Activated naive CD4-positive, alpha-beta T cell treated with anti-CD3 and anti-CD28 coated beads, Interleukin-2, amount 50 U/mL, for 72 hours (primary cell): ENCODE data around the gene SETBP1. TPM values are rescaled to one million over a fixed set of nuclear protein-coding genes. Genes with fewer than 3 reads are reported as not detected.
"Not testable (repeated sequence)": the region's sequence is repeated elsewhere in the genome, so short reads cannot be mapped to it uniquely, and the experiment has no call there.

ENCODE experiments used
- ATAC-seq, 2 donors: fragments of 150-1000 bp; cut with Tn5 transposase; 2 replicates each; pipeline ENCODE4 v1.10.0; 2021; ENCODE audit warnings: mild to moderate bottlenecking in 2 of 2, moderate library complexity in 2 of 2
- DNase-seq, 2 donors: peaks; one replicate each; pipeline ENCODE4 v3.0.0; 2021 to 2022; ENCODE audit warnings: low spot score in 2 of 2
- H3K27ac Mint-ChIP-seq, 2 donors: one replicate each; pipeline ENCODE4 v1.8.0; 2022; ENCODE audit warnings: mild to moderate bottlenecking in 2 of 2, mixed read lengths in 2 of 2
- H3K36me3 Mint-ChIP-seq, 2 donors: one replicate each; pipeline ENCODE4 v1.8.0; 2022; ENCODE audit warnings: mixed read lengths in 2 of 2
- H3K9me3 Mint-ChIP-seq, 2 donors: one replicate each; pipeline ENCODE4 v1.8.0; 2022; ENCODE audit warnings: mixed read lengths in 2 of 2
- total RNA-seq, 2 donors: library from RNA; stranded (reverse); gene quantifications; one replicate each; pipeline ENCODE4 v1.2.3, GENCODE V29; 2022

SETBP1 gene
- total RNA-seq, 2 donors from 2014 or later, result 1.2 to 2.7 TPM

GRCh38 chr18:44799907-44800421, 119.3 kb downstream of the SETBP1 start:
- H3K9me3 Mint-ChIP-seq, result peaks cover 6 to 12% of the 10 kb centered on the region in 2 donors
- ATAC-seq, result peak in 1 of 2 donors; percentile 11
- H3K36me3 Mint-ChIP-seq, result peaks cover 10 to 13% of the 10 kb centered on the region in 2 donors
- no peak overlapping the region for H3K27ac Mint-ChIP-seq
- no peak for DNase-seq

GRCh38 chr18:44800766-44801165, 120.1 kb downstream of the SETBP1 start:
- Mint-ChIP-seq H3K36me3 (peaks cover 10 to 13% of the 10 kb centered on the region in 2 donors), H3K9me3 (peaks cover 6 to 12% of the 10 kb centered on the region in 2 donors)
- not testable (repeated sequence) for ATAC-seq, DNase-seq, H3K27ac Mint-ChIP-seq

- no peak overlapping the region for H3K27ac Mint-ChIP-seq
- ATAC-seq (no peak), DNase-seq (no peak)
- peaks cover 10 to 13% of the 10 kb centered on the region in 2 donors for H3K36me3 Mint-ChIP-seq
- H3K9me3 Mint-ChIP-seq, result peaks cover 6 to 12% of the 10 kb centered on the region in 2 donors
Observed at GRCh38 chr18:44801781-44802180, 121.1 kb downstream of the SETBP1 start.

DNA sequence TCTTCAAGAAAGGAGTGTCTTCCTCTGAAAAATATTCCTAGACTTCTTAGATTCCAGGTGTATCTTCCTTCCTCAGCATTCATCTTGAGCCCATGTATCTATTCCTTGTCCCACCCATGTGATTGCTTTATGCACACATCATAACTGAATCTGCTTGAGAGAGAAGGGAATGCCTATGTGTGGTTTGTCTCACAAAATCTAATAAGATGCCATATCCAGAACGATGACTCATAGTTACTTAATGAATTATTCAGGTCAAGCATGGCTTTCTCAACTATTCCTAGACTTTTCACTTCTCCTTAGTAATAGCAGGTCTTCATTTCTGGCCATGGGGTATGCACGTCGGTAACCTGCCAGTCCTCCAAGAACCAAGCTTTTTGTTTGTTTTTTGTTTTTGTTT, 121.8 kb downstream of the SETBP1 start:
- Mint-ChIP-seq H3K36me3 (peaks cover 10 to 13% of the 10 kb centered on the region in 2 donors), H3K9me3 (peaks cover 6 to 12% of the 10 kb centered on the region in 2 donors), H3K27ac (no peak overlapping the region)
- DNase-seq, result no peak
- no peak for ATAC-seq

DNA sequence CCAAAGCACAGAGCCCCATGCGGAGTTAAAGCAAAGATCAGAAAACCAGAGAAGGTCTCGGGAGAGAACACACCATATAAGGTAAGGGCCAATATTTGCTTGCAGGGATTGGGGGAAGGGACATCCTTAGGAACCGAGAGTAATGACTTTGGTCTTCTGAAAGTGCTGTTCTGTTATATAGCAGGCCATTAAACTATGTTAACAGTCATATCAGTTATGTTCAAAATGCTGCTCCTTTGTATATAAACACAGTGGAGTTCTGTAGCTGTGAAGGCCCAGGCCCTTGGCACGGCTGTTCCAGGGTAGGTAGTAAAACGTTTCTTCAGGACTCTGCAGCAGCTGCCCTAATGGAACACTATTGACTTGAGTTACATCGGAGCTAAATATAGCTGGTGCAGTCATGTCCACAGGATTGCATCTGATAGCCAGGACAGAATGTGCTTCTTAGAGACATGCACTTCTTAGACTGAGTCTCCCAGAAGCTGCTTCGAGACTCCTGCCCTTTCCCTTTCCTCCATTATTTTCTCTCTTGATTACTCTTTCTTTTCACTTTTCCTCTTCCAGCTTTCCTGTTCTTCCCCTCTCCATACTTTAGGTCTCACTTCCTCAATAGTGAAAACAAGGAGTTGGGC, 122.4 kb downstream of the SETBP1 start:
- Mint-ChIP-seq H3K27ac (no peak overlapping the region), H3K36me3 (peaks cover 10 to 13% of the 10 kb centered on the region in 2 donors), H3K9me3 (peaks cover 6 to 13% of the 10 kb centered on the region in 2 donors)
- no peak for ATAC-seq
- no peak for DNase-seq

GRCh38 chr18:44804033-44804432, 123.3 kb downstream of the SETBP1 start:
- H3K36me3 Mint-ChIP-seq, result peaks cover 10 to 13% of the 10 kb centered on the region in 2 donors
- peak in 1 of 2 donors; percentile 69 for ATAC-seq
- H3K9me3 Mint-ChIP-seq, result peaks cover 6 to 17% of the 10 kb centered on the region in 2 donors
- H3K27ac Mint-ChIP-seq, result no peak overlapping the region
- DNase-seq, result no peak

GRCh38 chr18:44805176-44805575, 124.5 kb downstream of the SETBP1 start:
- no peak overlapping the region for H3K27ac Mint-ChIP-seq

GRCh38 chr18:44805643-44806042, 125.0 kb downstream of the SETBP1 start:
- Mint-ChIP-seq H3K27ac (no peak overlapping the region), H3K36me3 (peaks cover 3 to 7% of the 10 kb centered on the region in 2 donors), H3K9me3 (peaks cover under 1 to 11% of the 10 kb centered on the region in 2 donors)
- ATAC-seq (peak in 1 of 2 donors; percentile 50), DNase-seq (no peak)

More at GRCh38 chr18:44805176-44805575, 124.5 kb downstream of the SETBP1 start:
- ATAC-seq, result no peak
- H3K9me3 Mint-ChIP-seq, result peaks cover 5 to 16% of the 10 kb centered on the region in 2 donors
- peaks cover 8 to 12% of the 10 kb centered on the region in 2 donors for H3K36me3 Mint-ChIP-seq
- DNase-seq, result no peak

GRCh38 chr18:44807766-44808165, 127.1 kb downstream of the SETBP1 start:
- DNase-seq (no peak), ATAC-seq (no peak)
- no peaks in the 10 kb centered on the region for H3K36me3 Mint-ChIP-seq
- H3K9me3 Mint-ChIP-seq, result peaks cover 0 to 4% of the 10 kb centered on the region in 2 donors
- H3K27ac Mint-ChIP-seq, result no peak overlapping the region

DNA sequence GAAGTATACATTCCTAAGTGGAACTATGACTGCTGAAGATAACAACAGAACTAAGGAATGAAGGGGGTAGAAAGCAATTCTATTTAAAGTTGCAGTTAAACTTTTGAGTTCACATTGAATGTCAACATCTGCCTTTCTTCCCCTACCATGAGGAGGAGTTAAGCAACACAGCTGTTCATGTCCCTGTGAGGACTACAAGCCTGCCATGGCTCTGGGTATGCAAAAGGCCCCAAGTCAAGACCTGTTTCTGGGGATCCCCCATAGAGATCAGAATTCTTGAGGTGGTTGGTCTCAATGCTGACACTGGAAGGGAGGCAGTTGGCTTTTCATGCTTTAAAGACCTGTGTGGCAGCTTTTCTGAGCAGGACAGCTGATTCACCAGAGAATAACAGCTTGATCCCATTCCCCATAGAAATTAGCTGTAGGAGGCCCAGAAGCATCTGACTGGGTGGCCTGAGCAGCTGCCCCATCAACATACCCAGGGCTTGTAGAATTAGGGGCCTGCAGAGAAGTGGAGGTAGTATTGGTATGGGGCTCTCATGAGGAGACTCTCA, 131.0 kb downstream of the SETBP1 start:
- no peak for DNase-seq
- H3K27ac Mint-ChIP-seq, result no peak overlapping the region
- ATAC-seq, result no peak
- peaks cover 0 to 4% of the 10 kb centered on the region in 2 donors for H3K9me3 Mint-ChIP-seq
- no peaks in the 10 kb centered on the region for H3K36me3 Mint-ChIP-seq

DNA sequence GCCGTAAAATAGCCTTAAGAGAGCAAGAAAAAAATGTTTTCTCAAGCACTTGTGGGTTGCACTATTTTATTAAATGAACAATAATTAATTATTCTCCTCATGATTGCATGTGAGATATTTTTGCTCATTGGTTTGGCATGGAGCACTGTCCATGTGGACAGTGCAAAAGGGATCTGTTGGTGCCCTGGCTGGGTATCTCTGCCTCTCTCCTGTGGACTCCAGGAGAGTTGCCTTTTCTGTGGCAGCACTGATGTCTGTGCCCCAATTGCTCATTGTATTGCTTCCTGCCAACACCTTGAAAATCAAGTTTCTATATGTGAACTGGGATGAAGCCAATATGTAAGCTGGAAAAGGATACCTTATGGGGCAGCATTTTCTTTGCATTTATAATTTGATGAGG, 131.7 kb downstream of the SETBP1 start:
- H3K27ac Mint-ChIP-seq, result no peak overlapping the region
- no peak for ATAC-seq
- peaks cover 0 to 4% of the 10 kb centered on the region in 2 donors for H3K9me3 Mint-ChIP-seq
- no peak for DNase-seq
- no peaks in the 10 kb centered on the region for H3K36me3 Mint-ChIP-seq

DNA sequence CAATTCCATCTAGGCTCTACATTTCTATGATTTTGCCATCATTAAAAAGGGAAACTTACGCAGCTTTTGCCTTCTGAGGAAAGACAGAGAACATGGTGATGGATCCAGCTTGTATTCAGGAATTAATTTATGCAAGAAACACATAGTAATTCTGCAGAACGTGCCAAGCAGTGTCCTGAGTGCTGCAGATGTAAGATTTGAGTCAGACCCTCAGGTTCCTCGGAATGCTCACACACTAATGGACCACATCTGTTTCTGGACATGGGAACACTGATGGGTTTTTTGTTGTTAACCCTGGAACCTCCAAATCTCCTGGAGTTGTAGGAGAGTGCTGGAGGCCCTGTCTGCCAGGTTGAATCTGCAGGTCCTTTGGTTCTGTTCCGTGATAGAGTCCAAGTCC, 132.9 kb downstream of the SETBP1 start:
- H3K36me3 Mint-ChIP-seq, result no peaks in the 10 kb centered on the region

DNA sequence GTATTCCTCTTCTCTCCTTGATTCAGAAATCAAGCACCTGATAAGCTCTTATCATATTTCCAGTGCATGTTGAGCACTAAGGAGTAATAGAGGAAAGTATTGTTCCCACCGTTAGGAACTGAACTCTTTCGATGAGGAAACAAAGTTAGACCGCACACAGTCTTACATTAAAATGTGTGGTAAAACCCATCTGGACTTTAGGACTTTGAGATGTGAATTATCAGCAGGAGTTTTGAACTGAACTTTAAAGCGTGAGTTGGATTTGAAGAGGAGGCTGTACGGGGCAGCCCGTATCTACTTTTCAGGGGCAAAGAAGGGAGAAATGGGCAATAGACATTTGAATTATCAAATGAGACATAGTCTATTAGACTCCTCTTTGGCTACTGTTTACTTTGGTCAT, 134.4 kb downstream of the SETBP1 start:
- Mint-ChIP-seq H3K27ac (no peak overlapping the region), H3K9me3 (peaks cover 0 to 5% of the 10 kb centered on the region in 2 donors), H3K36me3 (no peaks in the 10 kb centered on the region)
- no peak for DNase-seq
- no peak for ATAC-seq

More for the DNA sequence above, 132.9 kb downstream of the SETBP1 start:
- Mint-ChIP-seq H3K27ac (no peak overlapping the region), H3K9me3 (peaks cover 0 to 2% of the 10 kb centered on the region in 2 donors)
- no peak for DNase-seq
- ATAC-seq, result no peak

DNA sequence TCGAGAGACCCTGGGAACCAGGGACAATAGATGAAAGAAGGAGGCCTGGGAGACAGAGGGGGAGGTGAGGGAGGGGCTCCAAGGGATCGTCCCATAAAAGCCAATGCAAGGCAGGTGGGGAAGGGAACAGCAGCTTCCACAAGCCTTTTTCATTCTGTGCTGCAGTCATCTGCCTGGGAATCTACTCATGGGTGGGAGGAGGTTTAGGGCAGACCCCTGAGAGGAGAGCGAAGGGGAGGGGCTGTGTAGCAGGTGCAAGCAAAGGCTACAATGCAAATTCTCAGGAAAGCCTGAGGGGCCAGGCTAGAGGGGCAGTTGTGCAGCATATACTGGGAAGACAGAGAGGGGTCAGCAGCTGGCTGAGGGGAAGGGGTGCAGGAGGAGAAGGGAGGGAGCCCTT, 135.4 kb downstream of the SETBP1 start:
- Mint-ChIP-seq H3K9me3 (peaks cover 0 to 5% of the 10 kb centered on the region in 2 donors), H3K27ac (no peak overlapping the region), H3K36me3 (no peaks in the 10 kb centered on the region)
- ATAC-seq (no peak), DNase-seq (no peak)

GRCh38 chr18:44816477-44816876, 135.8 kb downstream of the SETBP1 start:
- DNase-seq (no peak), ATAC-seq (no peak)
- no peak overlapping the region for H3K27ac Mint-ChIP-seq

DNA sequence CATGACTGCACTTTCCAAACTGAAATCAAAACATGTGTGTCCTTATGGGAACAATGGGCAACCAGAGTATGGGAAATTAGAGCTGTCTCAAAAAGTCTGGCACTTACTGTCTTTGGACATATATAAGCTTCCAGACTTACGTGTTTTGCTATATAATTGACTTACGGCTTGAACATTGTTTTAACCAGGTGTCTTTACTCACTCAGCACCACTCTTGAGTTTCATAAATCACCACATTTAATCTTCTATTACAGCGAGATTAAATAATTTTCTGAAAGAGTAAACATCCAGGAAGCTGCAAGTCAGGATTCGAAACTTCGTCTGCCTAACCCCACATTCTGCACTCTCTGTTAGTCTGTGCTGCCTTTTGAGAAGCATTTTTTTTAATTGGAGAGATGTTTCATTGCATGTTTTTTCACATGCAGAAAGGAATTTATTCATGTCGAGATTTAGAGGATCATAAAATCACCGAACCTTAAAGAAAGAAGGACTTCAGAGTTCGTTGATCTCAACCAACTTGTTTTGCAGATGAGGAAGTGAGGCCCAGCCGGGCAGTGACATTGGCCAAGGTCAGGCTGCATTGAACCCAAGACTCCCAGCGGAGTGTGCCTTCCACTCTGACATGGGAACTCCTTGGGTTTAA, 137.3 kb downstream of the SETBP1 start:
- Mint-ChIP-seq H3K9me3 (peaks cover 4 to 5% of the 10 kb centered on the region in 2 donors), H3K36me3 (no peaks in the 10 kb centered on the region), H3K27ac (no peak overlapping the region)
- DNase-seq (no peak), ATAC-seq (no peak)

More at GRCh38 chr18:44816477-44816876, 135.8 kb downstream of the SETBP1 start:
- Mint-ChIP-seq H3K9me3 (peaks cover 0 to 5% of the 10 kb centered on the region in 2 donors), H3K36me3 (no peaks in the 10 kb centered on the region)
